ENCODE data around the gene FMN1. TPM values are rescaled to one million over a fixed set of nuclear protein-coding genes. Genes with fewer than 3 reads are reported as not detected.

The FMN1 gene
- total RNA-seq, 1 donor from 2014 or later: 2.9 TPM

- no peak for ATAC-seq
- DNase-seq: no peak
- intact Hi-C loops (cut with micrococcal nuclease): no loop called here
Measured at GRCh38 chr15:32717426-32718226, 476.9 kb downstream of the FMN1 start, which contains the start of gene GREM1. GREM1 (plus strand) TSS chr15:32718004; CDS start chr15:32730691, 12,687 bp downstream.

- ATAC-seq (no peak), DNase-seq (no peak)
- intact Hi-C loops (cut with micrococcal nuclease): no loop called here
Measured at GRCh38 chr15:32716915-32717425, 477.5 kb downstream of the FMN1 start.

- intact Hi-C loops (cut with micrococcal nuclease): no loop called here
- ATAC-seq (no peak), DNase-seq (no peak)
Measured at GRCh38 chr15:32716216-32716914, 478.1 kb downstream of the FMN1 start.

Other genes starting within 250 kb of the FMN1 start
- 0.02 TPM for gene RYR3, start 116.3 kb upstream of the FMN1 start, total RNA-seq

Measured in left ventricle myocardium superior (tissue), 1 donor.